GM13976 (cell line): ENCODE data around the gene CRIM1.

Experiments used
- DNase-seq: peaks from one replicate; pipeline ENCODE4 v3.0.0; 2012; ENCODE audit warnings: low spot score
- CTCF ChIP-seq: IDR thresholded peaks from 2 replicates; pipeline ENCODE4 v1.5.1; 2012; ENCODE audit warnings: borderline replicate concordance, mild to moderate bottlenecking; ENCODE audit not compliant: insufficient read depth; ENCODE audit errors: extremely low read depth, missing control alignments, control extremely low read depth
- in situ Hi-C: fragments of 300-500 bp; cut with MboI; formaldehyde crosslinking; loops from one replicate; pipeline ENCODE4 v1.12.0; 2022; ENCODE audit warnings: low sequenced_read_pairs, mixed read lengths, inconsistent platforms; ENCODE audit not compliant: unreplicated experiment

The CRIM1 gene

GRCh38 chr2:36384454-36384853 lies 28.9 kb downstream of the CRIM1 start:
- in situ Hi-C loops, result no loop called here
- no peak for TF ChIP-seq CTCF
- no peak for DNase-seq

GRCh38 chr2:36385603-36386002 lies 30.0 kb downstream of the CRIM1 start:
- DNase-seq, result no peak
- no peak for TF ChIP-seq CTCF
- in situ Hi-C loops, result no loop called here

- in situ Hi-C loops, result no loop called here
- TF ChIP-seq CTCF, result no peak
- DNase-seq, result no peak
Observed at GRCh38 chr2:36387258-36387916, 31.8 kb downstream of the CRIM1 start.

- in situ Hi-C loops, result no loop called here
- TF ChIP-seq CTCF, result no peak
- no peak for DNase-seq
Observed at GRCh38 chr2:36388472-36388871, 32.9 kb downstream of the CRIM1 start.

GRCh38 chr2:36389091-36389564 lies 33.5 kb downstream of the CRIM1 start:
- in situ Hi-C loops, result no loop called here
- no peak for TF ChIP-seq CTCF
- no peak for DNase-seq

GRCh38 chr2:36389577-36389976 lies 34.0 kb downstream of the CRIM1 start:
- no peak for DNase-seq
- in situ Hi-C loops, result no loop called here
- no peak for TF ChIP-seq CTCF
